NB4 (cell line): ENCODE results near the gene MED13L.

Experiments
- POLR2A ChIP-seq: IDR thresholded peaks from 2 replicates; pipeline ENCODE4 v1.6.1; 2011; ENCODE audit warnings: mild to moderate bottlenecking; ENCODE audit not compliant: insufficient read length; ENCODE audit errors: extremely low read depth
- TF ChIP-seq, protein P1 (sequence below): IDR thresholded peaks from one replicate; pipeline ENCODE4 v1.5.1; 2012; ENCODE audit warnings: low read depth, low read length
- TF ChIP-seq, protein P2 (sequence below): IDR thresholded peaks from 2 replicates; pipeline ENCODE4 v1.6.1; 2011; ENCODE audit warnings: low read depth, low read length

DNA sequence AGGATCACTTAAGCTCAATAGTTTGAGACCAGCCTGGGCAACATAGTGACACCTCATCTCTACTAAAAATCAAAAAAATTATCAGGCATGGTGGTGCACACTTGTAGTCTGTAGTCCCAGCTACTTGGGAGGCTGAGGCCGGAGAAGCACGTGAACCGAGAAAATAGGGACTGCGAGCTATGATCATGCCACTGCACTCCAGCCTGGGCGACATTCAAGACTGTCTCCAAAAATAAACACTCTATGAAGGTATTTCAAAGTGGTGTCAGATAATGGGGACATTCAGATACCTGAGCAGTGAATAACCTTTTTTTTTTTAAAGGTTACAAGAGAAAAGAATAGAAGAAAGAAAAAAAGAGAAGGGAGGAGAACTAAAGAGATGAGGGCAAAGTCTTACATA lies 98.1 kb downstream of the MED13L start:
- TF ChIP-seq, protein P1, sequence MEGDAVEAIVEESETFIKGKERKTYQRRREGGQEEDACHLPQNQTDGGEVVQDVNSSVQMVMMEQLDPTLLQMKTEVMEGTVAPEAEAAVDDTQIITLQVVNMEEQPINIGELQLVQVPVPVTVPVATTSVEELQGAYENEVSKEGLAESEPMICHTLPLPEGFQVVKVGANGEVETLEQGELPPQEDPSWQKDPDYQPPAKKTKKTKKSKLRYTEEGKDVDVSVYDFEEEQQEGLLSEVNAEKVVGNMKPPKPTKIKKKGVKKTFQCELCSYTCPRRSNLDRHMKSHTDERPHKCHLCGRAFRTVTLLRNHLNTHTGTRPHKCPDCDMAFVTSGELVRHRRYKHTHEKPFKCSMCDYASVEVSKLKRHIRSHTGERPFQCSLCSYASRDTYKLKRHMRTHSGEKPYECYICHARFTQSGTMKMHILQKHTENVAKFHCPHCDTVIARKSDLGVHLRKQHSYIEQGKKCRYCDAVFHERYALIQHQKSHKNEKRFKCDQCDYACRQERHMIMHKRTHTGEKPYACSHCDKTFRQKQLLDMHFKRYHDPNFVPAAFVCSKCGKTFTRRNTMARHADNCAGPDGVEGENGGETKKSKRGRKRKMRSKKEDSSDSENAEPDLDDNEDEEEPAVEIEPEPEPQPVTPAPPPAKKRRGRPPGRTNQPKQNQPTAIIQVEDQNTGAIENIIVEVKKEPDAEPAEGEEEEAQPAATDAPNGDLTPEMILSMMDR, result no peak
- no peak for TF ChIP-seq POLR2A
- TF ChIP-seq, protein P2, sequence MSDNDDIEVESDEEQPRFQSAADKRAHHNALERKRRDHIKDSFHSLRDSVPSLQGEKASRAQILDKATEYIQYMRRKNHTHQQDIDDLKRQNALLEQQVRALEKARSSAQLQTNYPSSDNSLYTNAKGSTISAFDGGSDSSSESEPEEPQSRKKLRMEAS, result no peak
